HEK293T (cell line): ENCODE results near the gene SCN4B.

ENCODE experiments used
- BHLHE40 ChIP-seq: fragments of 450-650 bp; IDR thresholded peaks from 2 replicates; pipeline ENCODE4 v1.6.1; 2016; ENCODE audit warnings: mild to moderate bottlenecking, moderate library complexity, borderline replicate concordance
- LEF1 ChIP-seq: fragments of 450-650 bp; IDR thresholded peaks from 2 replicates; pipeline ENCODE4 v1.6.1; 2017; ENCODE audit warnings: mild to moderate bottlenecking, borderline replicate concordance
- SUZ12 ChIP-seq: fragments of 450-650 bp; IDR thresholded peaks from 2 replicates; pipeline ENCODE4 v1.6.1; 2016; ENCODE audit warnings: mild to moderate bottlenecking

DNA sequence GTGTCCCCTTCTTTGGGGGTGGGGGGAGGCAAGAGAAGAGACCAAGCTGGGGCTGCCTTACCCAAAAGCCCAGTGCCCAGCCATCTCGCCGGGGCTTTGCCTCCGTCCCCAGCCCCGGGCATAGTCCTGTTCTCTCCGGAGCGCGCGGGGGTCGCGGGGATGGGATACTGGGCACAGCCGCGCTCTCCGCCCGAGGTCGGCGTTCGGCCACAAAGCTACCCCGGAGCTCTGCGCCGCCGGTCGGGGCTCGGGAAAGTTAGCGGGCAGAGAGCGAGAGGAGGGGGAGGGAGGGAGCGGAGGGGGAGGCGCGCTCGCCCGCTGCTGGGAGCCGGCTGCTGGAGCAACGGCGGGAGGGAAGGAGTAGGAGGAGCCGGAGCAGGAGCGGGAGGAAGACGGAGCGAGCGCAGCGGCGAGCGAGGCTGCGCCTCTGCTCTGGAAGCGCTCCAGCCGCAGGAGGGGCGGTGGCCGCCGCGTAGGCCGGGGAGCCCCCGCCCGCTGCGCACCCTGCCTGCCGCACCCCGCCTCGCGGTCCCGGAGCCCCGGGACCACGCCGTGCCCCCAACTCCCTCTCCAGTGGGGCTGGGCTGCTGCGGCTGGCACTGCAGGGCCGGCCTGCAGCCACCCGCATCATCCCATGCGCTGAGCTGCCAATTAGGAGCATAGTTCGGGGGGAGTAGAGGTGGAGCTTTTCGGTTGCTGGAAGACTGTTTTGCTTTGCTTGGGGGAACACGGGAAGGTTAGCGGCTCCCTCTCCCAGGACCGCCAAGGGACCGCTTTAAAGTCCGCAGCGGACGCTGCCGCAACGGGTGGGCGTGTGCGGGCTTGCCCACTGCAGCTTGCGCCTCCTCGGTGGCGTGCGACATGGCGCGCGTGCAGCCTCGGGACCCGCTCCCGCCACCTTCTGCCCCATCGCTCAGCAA, at the start of gene SCN4B:
- no peak for TF ChIP-seq SUZ12
- no peak for TF ChIP-seq LEF1
- TF ChIP-seq BHLHE40, result no peak
